Brain microvascular endothelial cell (primary cell): Measurements from ENCODE around the gene TM4SF20.

Experiments
- DNase-seq: peaks from one replicate; pipeline ENCODE4 v3.0.0-alpha.2; 2020
- H3K27ac ChIP-seq: fragments of 250-450 bp; sonication (Bioruptor Pico); 2 replicates; pipeline ENCODE4 v1.5.1; 2020; ENCODE audit warnings: mild to moderate bottlenecking, moderate library complexity
- H3K27me3 ChIP-seq: fragments of 250-450 bp; sonication (Bioruptor Pico); replicated peaks from 2 replicates; pipeline ENCODE4 v1.5.1; 2020; ENCODE audit warnings: mild to moderate bottlenecking
- H3K36me3 ChIP-seq: fragments of 250-450 bp; sonication (Bioruptor Pico); replicated peaks from 2 replicates; pipeline ENCODE4 v1.5.1; 2020; ENCODE audit warnings: mild to moderate bottlenecking
- H3K4me3 ChIP-seq: 2 replicates; pipeline ENCODE4 v1.5.1; 2011; ENCODE audit warnings: low read depth, mild to moderate bottlenecking, control low read depth, low read length, moderate library complexity
- CTCF ChIP-seq: IDR thresholded peaks from 2 replicates; pipeline ENCODE4 v1.5.1; 2011; ENCODE audit warnings: low read depth, mild to moderate bottlenecking, moderate library complexity, low read length, control low read depth, inconsistent platforms; ENCODE audit errors: missing control alignments
- in situ Hi-C: cut with HindIII; loops from 2 replicates; pipeline ENCODE4 v1.10.0; 2017; ENCODE audit warnings: low sequenced_read_pairs, low pct_ligation_motif_present

The TM4SF20 gene

GRCh38 chr2:227320305-227321094 is 58.6 kb downstream of the TM4SF20 start:
- no peaks in the 10 kb centered on the region for H3K27me3 ChIP-seq
- DNase-seq = no peak
- in situ Hi-C loops = no loop called here
- no peak overlapping the region for H3K4me3 ChIP-seq
- no peak overlapping the region for H3K27ac ChIP-seq
- no peaks in the 10 kb centered on the region for H3K36me3 ChIP-seq
- no peak for TF ChIP-seq CTCF

- no peak for DNase-seq
- in situ Hi-C loops = no loop called here
- Histone ChIP-seq H3K27me3 (no peaks in the 10 kb centered on the region), H3K4me3 (no peak overlapping the region), H3K36me3 (no peaks in the 10 kb centered on the region), H3K27ac (no peak overlapping the region)
- TF ChIP-seq CTCF = no peak
Measured at GRCh38 chr2:227317834-227318233, 61.3 kb downstream of the TM4SF20 start.

DNA sequence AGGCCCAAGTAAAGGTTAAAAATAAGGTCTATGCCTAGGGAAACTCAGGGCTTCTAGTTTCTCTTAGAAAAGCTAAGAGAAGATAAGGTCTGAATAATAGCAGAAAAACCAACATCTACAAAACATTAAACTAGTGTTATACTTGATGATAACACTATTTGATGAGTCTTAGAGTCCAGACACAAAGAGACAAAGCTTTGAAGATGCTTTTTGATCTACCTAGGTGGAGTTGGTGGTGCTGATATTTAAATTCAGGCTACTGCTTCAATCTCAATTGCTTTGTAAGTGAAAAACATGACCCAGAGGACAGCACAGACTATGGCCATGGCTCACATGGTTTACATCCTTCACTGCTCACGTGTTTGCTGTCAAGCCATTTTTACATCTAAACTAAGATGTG is 65.8 kb downstream of the TM4SF20 start:
- DNase-seq = no peak
- no peak overlapping the region for H3K4me3 ChIP-seq
- no peak for TF ChIP-seq CTCF
- in situ Hi-C loops = no loop called here
- H3K27ac ChIP-seq = no peak overlapping the region
- no peaks in the 10 kb centered on the region for H3K36me3 ChIP-seq
- no peaks in the 10 kb centered on the region for H3K27me3 ChIP-seq

DNA sequence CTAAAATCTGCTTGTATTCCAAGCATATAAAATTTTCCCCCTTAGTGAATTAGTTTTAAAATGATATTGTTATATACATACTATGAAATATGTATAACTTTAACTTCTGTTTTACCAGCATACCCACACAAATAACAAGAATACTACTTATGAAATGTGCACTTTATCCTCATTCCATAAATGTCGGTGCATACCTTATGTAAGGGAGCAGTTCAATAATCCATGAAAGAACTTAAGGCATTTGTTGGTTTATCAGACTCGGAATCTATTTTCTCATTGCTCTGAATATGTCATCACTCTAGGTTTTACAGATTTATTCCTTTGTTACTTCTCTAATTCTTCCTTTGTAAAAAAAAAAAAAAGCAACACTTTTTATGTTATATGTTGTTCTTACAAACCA is 66.5 kb downstream of the TM4SF20 start:
- no peaks in the 10 kb centered on the region for H3K36me3 ChIP-seq
- no peaks in the 10 kb centered on the region for H3K27me3 ChIP-seq
- TF ChIP-seq CTCF = no peak
- no peak overlapping the region for H3K4me3 ChIP-seq
- in situ Hi-C loops = no loop called here
- H3K27ac ChIP-seq = no peak overlapping the region
- no peak for DNase-seq
